Activated naive CD4-positive, alpha-beta T cell treated with anti-CD3 and anti-CD28 coated beads, Interleukin-2, amount 50 U/mL, for 72 hours (primary cell): ENCODE data around the gene MICB. TPM values are rescaled to one million over a fixed set of nuclear protein-coding genes. Genes with fewer than 3 reads are reported as not detected.

Source experiments
- ATAC-seq, 2 donors: fragments of 150-1000 bp; cut with Tn5 transposase; 2 replicates each; pipeline ENCODE4 v1.10.0; 2021; ENCODE audit warnings: mild to moderate bottlenecking in 2 of 2, moderate library complexity in 2 of 2
- DNase-seq, 2 donors: peaks; one replicate each; pipeline ENCODE4 v3.0.0; 2021 to 2022; ENCODE audit warnings: low spot score in 2 of 2
- H3K27ac Mint-ChIP-seq, 2 donors: one replicate each; pipeline ENCODE4 v1.8.0; 2022; ENCODE audit warnings: mild to moderate bottlenecking in 2 of 2, mixed read lengths in 2 of 2
- H3K36me3 Mint-ChIP-seq, 2 donors: one replicate each; pipeline ENCODE4 v1.8.0; 2022; ENCODE audit warnings: mixed read lengths in 2 of 2
- H3K9me3 Mint-ChIP-seq, 2 donors: one replicate each; pipeline ENCODE4 v1.8.0; 2022; ENCODE audit warnings: mixed read lengths in 2 of 2
- total RNA-seq, 2 donors: library from RNA; stranded (reverse); gene quantifications; one replicate each; pipeline ENCODE4 v1.2.3, GENCODE V29; 2022

Gene MICB
- total RNA-seq, 2 donors from 2014 or later, result 20.3 to 35.2 TPM

- Mint-ChIP-seq H3K27ac (peak overlapping the region in 1 of 2 donors; percentile 88), H3K9me3 (no peaks in the 10 kb centered on the region), H3K36me3 (peaks cover 15 to 31% of the 10 kb centered on the region in 2 donors)
- DNase-seq (peak in 1 of 2 donors; percentile 21), ATAC-seq (peak; percentile 12 to 25)
These were observed 30.4 kb downstream of the MICB start for GRCh38 chr6:31528307-31528777.

DNA sequence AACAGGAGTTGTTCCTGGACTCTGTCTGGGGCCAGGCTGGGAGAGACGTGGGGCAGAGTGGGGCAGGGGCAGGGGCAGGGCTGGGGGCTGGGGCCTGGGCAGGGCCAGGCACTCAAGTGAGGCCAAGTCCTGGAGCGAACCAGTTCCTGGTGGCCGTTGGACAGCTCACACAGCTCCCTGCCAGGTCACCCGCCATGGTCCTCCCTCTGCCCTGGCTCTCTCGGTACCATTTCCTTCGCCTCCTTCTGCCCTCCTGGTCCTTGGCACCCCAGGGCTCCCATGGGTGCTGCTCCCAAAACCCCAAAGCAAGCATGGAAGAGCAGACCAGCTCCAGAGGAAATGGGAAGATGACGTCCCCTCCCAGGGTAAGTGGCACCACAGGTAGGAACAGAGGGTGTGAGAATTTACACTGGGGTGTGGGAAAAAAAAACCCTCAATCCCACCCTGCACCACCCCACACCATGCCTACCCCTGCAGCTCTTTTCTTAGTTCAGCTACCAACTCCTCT is 30.9 kb downstream of the MICB start, which contains the start of gene MCCD1:
Gene MCCD1, plus strand, starts transcription at position 142 of the 508 bp plus-strand sequence. Its CDS starts 53 bp downstream, at position 195.
- Mint-ChIP-seq H3K9me3 (no peaks in the 10 kb centered on the region), H3K27ac (peak within 1 kb of the TSS; percentile 36 to 91), H3K36me3 (peaks cover 15 to 36% of the 10 kb centered on the region in 2 donors)
- ATAC-seq (peak; percentile 23 to 39), DNase-seq (peak in 1 of 2 donors; percentile 48)

DNA sequence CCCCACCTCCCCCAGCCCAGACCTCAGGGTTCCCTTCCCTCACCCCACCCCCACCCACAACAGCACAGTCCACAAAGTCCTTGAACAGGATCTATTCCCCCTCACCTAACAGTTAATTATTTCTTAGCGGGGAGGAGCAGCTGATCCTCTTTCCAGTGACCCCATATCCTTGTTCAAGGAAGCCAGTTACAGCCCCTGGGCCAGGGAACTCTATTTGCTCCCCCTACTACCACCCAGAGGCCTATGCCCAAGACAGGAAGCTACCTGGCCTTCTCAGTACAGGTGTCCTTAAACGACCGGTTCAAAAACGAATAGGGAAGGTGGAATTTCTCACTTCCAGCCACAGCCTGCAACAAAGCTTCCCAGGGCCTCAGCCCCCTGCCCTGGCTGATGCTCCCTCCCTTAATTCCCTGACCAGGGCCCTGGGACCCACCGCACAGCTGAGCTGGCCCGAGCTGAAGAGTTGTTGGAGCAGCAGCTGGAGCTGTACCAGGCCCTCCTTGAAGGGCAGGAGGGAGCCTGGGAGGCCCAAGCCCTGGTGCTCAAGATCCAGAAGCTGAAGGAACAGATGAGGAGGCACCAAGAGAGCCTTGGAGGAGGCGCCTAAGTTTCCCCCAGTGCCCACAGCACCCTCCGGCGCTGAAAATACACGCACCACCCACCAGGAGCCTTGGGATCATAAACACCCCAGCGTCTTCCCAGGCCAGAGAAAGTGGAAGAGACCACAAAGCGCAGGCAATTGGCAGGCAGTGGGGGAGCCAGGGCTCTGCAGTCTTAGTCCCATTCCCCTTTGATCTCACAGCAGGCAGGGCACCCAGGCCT is 31.6 kb downstream of the MICB start:
- ATAC-seq (peak; percentile 2 to 17), DNase-seq (peak in 1 of 2 donors; percentile 52)
- H3K27ac Mint-ChIP-seq, result peak overlapping the region; percentile 36 to 91
- H3K9me3 Mint-ChIP-seq, result no peaks in the 10 kb centered on the region
- H3K36me3 Mint-ChIP-seq, result peaks cover 16 to 41% of the 10 kb centered on the region in 2 donors

DNA sequence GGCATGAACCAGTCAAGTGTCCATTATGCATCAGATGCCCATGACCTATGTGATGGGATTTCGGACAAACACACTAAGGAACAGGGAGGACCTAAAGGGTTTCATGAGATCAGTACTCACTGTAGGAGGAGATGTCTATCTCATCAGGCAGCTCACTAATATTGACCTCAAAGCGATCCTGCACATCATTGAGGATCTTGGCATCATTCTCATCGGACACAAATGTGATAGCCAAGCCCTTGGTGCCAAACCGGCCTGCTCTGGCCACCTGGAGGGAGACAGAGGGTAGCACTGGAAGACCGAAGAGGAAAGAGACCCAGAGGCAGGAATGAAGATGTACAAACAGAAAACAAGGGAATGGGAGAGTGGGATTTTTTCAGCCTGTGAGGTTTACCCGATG is 32.7 kb downstream of the MICB start:
- DNase-seq (peak in 1 of 2 donors; percentile 34), ATAC-seq (no peak)
- H3K9me3 Mint-ChIP-seq, result no peaks in the 10 kb centered on the region
- H3K36me3 Mint-ChIP-seq, result peaks cover 27 to 52% of the 10 kb centered on the region in 2 donors
- no peak overlapping the region for H3K27ac Mint-ChIP-seq

GRCh38 chr6:31531162-31531561 is 33.2 kb downstream of the MICB start:
- no peak overlapping the region for H3K27ac Mint-ChIP-seq
- no peaks in the 10 kb centered on the region for H3K9me3 Mint-ChIP-seq
- ATAC-seq, result no peak
- peak in 1 of 2 donors; percentile 13 for DNase-seq
- peaks cover 32 to 57% of the 10 kb centered on the region in 2 donors for H3K36me3 Mint-ChIP-seq

DNA sequence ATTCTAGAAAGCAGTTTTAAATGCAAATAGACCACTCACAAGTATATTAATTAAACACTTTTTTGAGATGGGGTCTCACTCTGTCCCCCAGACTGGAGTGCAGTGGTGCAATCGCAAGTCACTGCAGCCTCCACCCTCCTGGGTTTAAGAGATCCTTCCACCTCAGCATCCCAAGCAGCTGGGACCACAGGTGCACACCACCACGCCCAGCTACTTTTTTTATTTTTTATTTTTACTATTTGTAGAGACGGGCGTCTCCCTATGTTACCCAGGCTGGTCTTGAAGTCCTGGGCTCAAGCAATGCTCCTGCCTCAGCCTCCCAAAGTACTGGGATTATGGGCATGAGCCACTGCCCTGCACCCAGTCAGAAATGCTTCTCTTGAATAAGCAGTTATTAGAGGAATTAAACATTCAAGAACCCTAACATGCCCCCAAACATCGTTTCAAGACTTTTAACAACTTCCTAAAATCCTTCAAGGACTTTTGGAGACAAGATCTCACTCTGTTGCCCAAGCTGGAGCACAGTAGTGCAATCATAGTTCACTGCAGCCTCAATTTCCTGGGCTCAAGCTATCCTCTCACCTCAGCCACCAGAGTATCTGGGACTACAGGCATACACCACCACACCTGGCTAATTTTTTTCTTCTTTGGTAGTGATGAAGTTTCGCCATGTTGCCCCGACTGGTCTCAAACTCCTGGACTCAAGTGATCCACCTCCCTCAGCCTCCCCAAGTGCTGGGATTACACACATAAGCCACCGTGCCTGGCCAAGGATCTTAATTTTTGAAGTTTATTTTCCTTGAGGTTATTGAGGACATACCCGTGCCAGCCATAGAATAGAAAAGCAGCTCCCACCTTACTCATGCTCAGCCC is 34.1 kb downstream of the MICB start:
- DNase-seq, result peak in 1 of 2 donors; percentile 21
- peak overlapping the region in 1 of 2 donors; percentile 60 for H3K27ac Mint-ChIP-seq
- H3K36me3 Mint-ChIP-seq, result peaks cover 38 to 65% of the 10 kb centered on the region in 2 donors

DNA sequence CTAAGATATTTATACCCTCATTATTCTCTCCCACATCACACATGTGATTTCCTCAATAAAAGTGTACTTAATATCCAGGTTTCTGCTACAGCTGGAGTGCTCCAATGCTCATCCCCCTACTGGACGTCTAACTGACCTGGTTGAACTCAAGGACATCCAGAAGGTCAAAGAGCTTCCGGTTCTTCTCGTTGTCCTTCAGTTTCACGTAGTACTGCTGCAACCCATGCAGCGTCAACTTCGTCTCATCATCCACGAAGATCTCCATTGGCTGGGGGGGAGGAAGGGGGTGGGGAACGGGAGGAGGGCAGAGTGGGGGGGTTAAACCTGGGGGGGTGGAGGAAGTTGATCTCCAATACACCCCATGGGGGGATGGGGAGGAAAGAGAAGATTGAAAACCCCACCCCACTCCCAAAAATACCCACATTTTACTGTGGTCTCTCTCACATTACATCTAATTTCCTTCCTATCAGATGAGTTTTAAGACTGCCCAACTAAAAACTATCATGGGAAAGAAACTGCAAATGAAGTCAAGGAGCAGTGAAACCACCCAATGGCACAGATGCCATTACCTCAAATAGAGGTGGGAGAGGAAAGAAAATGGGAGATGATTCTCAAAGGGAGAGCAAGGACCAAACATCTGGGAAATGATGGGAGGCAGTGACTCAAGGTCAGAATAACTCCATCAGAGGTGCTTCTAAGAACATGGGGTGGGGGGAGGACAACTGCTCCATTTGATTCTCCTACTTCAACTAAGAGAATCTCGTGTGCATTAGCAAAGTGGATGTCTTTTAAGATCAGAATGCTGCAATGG is 34.9 kb downstream of the MICB start:
- peaks cover 38 to 65% of the 10 kb centered on the region in 2 donors for H3K36me3 Mint-ChIP-seq
- no peaks in the 10 kb centered on the region for H3K9me3 Mint-ChIP-seq
- no peak for ATAC-seq
- DNase-seq, result peak in 1 of 2 donors; percentile 2
- peak overlapping the region in 1 of 2 donors; percentile 77 for H3K27ac Mint-ChIP-seq

More for the DNA sequence above, 34.1 kb downstream of the MICB start:
- H3K9me3 Mint-ChIP-seq, result no peaks in the 10 kb centered on the region
- no peak for ATAC-seq

GRCh38 chr6:31533455-31533841 is 35.5 kb downstream of the MICB start:
- DNase-seq, result peak in 1 of 2 donors; percentile 9
- H3K9me3 Mint-ChIP-seq, result no peaks in the 10 kb centered on the region

DNA sequence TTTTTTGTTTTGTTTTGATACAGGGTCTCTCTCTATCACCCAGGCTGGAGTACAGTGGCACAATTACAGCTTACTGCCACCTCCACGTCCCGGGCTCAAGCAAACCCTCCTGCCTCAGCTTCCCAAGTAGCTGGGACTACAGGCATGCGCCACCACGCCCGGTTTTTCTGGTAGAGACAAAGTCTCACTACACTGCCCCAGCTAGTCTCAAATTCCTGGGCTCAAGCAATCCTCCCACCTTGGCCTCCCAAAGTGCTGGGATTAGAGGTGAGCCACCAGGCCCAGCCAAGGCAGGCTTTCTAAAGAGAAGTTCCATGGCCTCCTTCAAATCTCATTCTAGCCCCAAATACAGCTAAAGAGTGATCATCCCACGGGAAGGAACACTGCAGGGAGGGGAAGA is 36.1 kb downstream of the MICB start:
- ATAC-seq (no peak), DNase-seq (peak in 1 of 2 donors; percentile 40)
- peak overlapping the region; percentile 69 to 88 for H3K27ac Mint-ChIP-seq
- H3K36me3 Mint-ChIP-seq, result peaks cover 47 to 74% of the 10 kb centered on the region in 2 donors
- H3K9me3 Mint-ChIP-seq, result no peaks in the 10 kb centered on the region

More at GRCh38 chr6:31533455-31533841, 35.5 kb downstream of the MICB start:
- ATAC-seq, result peak in 1 of 2 donors; percentile 5
- Mint-ChIP-seq H3K36me3 (peaks cover 41 to 68% of the 10 kb centered on the region in 2 donors), H3K27ac (peak overlapping the region; percentile 69 to 77)

- Mint-ChIP-seq H3K36me3 (peaks cover 52 to 79% of the 10 kb centered on the region in 2 donors), H3K9me3 (no peaks in the 10 kb centered on the region), H3K27ac (peak overlapping the region; percentile 69 to 88)
- ATAC-seq (no peak), DNase-seq (peak in 1 of 2 donors; percentile 44)
These were observed 36.6 kb downstream of the MICB start for GRCh38 chr6:31534521-31535040.

GRCh38 chr6:31535538-31536324 is 37.8 kb downstream of the MICB start:
- H3K9me3 Mint-ChIP-seq, result no peaks in the 10 kb centered on the region
- H3K27ac Mint-ChIP-seq, result peak overlapping the region; percentile 69 to 79
- DNase-seq (no peak), ATAC-seq (peak in 1 of 2 donors; percentile 21)
- peaks cover 57 to 79% of the 10 kb centered on the region in 2 donors for H3K36me3 Mint-ChIP-seq

- Mint-ChIP-seq H3K36me3 (peaks cover 66 to 71% of the 10 kb centered on the region in 2 donors), H3K27ac (peak overlapping the region; percentile 94 to 99), H3K9me3 (no peaks in the 10 kb centered on the region)
- ATAC-seq (no peak), DNase-seq (peak in 1 of 2 donors; percentile 48)
These were observed 41.0 kb downstream of the MICB start for GRCh38 chr6:31538805-31539400.

DNA sequence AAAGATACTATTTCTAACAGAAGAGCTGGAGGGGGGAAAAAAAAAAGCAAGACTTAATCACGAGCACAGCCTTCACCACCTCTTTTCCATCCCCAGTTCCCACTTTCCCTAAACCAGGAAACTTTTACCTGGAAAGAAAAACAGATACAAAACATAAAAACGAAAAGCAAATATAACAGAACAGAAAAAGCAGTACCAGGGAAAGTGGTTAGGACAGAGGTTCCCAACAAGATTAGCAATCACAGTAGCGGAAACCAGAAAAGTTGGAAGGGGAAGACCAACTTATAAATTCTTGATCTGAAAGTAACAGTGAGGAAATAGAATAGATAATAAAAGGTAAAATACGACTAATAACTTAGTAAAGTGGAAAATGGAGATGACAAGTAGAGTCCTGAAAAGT is 42.7 kb downstream of the MICB start:
- Mint-ChIP-seq H3K27ac (peak overlapping the region; percentile 99), H3K9me3 (no peaks in the 10 kb centered on the region), H3K36me3 (peaks cover 53 to 55% of the 10 kb centered on the region in 2 donors)
- ATAC-seq (no peak), DNase-seq (no peak)

GRCh38 chr6:31541059-31541657 is 43.2 kb downstream of the MICB start:
- ATAC-seq (peak; percentile 7 to 28), DNase-seq (peak; percentile 57 to 60)
- peak overlapping the region; percentile 99 for H3K27ac Mint-ChIP-seq
- H3K9me3 Mint-ChIP-seq, result no peaks in the 10 kb centered on the region
- peaks cover 48 to 50% of the 10 kb centered on the region in 2 donors for H3K36me3 Mint-ChIP-seq
